CD4-positive, alpha-beta T cell treated with Interleukin-2 at 100 ng/mL for 4 hours (primary cell): ENCODE measurements around the gene COL4A1.
"Not testable (repeated sequence)": the region's sequence is repeated elsewhere in the genome, so short reads cannot be mapped to it uniquely, and the experiment has no call there.

Experiments
- DNase-seq: peaks from one replicate; pipeline ENCODE4 v3.0.0-alpha.2; 2020; ENCODE audit warnings: low spot score

The COL4A1 gene

DNA sequence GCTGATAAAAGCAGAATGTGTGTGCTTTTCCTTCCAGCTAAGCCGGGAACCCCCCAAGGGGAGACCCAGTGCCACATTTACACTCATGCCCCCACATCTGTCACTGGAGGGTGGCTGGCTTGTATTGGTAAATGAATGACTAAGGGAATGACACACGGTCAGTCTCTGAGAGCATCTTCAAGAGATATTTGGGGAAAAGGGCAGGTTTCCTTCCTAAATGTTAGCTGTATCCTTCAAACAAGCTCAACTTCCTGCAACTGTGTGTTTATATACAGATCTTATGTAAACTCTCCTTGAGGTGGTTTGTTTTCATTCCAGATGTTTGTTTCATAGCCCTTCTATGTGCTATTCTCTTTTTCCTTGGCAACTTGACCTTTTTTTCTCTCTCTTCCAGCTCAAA, 192.6 kb downstream of the COL4A1 start:
- DNase-seq: no peak

DNA sequence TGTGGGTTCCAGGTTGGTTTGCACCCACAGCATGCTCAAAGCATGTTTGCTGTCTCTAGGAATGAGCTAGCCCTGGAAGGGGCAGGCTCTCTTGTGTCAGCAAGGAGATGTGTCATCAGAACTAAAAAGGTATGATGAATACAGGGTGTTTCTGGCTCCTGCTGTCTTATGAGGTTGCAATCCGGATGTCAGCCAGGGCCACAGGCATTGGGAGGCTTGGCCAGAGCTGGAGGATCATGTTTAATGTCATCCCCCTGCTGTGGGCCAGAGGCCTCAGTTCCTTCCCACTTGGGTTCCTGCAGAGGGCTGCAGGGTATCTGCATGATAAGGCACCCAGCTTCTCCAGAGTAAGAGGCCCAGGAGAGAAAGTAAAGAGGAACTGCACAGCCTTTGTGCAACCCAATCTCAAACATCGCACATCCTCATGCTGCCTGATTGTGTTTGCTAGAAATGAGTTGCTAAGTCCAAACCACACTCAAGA, 193.6 kb downstream of the COL4A1 start:
- DNase-seq: no peak

DNA sequence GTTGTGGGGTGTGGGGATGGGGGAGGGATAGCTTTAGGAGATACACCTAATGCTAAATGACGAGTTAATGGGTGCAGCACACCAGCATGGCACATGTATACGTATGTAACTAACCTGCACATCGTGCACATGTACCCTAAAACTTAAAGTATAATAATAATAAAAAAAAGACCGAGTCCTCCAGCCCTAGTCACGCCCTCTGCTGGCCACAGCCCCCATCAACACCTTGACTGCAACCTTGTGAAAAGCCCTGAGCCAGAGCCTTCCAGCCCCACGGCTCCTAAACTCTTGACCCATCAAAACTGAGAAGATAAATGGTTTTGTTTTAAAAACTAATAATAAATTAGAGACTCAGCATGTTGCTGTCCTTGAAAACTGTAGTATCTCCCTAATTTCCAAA, 194.6 kb downstream of the COL4A1 start:
- DNase-seq: not testable (repeated sequence)

DNA sequence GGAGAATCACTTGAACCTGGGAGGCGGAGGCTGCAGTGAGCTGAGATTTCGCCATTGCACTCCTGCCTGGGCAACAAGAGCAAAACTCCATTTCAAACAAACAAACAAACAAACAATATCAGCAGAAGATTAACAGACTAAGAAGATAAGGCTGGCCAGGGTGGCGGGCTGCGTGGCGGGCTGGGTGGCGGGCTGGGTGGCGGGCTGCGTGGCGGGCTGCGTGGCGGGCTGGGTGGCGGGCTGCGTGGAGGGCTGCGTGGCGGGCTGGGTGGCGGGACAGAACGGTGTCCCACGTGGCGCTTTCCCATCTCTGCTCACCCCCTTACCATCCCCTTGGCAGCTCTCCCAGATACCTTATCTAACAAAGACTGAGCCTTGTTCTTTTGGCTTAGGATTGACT, 196.2 kb downstream of the COL4A1 start:
- DNase-seq: no peak

DNA sequence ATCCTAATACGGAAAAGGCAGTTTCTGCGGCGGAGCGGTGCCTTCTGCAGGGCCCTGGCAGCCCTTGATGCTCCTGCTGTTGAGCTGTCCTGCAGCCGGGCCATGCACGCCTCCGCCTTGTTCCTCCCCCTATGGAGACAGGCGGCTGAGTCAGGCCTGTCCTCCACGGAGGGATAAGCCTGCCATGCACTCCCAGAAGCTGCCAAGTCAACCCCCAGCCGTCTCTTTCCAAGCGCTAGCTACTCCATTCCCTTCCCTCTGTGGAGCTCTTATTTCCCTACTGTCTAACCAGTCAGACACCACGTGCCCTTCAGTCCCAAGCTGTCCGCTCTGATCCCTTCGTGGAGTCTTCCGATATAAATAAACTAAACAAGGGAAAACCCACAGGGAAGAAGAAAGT, 197.0 kb downstream of the COL4A1 start:
- no peak for DNase-seq

DNA sequence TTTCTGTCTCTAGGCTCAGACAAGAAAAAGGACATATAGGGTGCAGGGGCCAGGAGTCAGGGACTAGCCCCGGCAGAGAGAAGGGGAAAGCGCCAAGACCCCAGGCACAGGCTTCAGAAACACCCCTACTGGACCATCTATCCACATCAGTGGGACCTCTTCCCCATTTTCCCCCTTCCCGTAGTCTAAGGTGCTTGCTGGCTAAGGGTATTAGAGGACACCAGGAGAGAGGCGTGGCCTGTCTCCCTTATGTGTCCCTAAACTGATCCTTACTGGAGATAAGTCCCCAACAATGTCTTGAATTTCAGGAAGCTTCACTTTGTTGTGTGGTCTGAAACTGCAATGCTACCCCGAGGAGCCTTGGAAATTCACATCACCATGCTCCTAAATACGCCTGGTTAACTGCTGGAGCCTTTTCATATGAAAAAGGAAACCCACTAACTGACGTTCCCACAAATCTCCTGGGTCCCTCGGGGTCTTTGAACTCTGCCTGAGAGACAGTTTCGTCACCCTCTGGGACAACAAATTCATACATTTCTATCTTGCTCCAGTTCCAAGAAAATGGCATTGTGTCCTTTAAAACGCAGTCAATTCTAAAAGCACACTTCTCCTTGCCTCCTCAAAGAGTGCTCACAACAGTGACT, 197.7 kb downstream of the COL4A1 start:
- DNase-seq: no peak

DNA sequence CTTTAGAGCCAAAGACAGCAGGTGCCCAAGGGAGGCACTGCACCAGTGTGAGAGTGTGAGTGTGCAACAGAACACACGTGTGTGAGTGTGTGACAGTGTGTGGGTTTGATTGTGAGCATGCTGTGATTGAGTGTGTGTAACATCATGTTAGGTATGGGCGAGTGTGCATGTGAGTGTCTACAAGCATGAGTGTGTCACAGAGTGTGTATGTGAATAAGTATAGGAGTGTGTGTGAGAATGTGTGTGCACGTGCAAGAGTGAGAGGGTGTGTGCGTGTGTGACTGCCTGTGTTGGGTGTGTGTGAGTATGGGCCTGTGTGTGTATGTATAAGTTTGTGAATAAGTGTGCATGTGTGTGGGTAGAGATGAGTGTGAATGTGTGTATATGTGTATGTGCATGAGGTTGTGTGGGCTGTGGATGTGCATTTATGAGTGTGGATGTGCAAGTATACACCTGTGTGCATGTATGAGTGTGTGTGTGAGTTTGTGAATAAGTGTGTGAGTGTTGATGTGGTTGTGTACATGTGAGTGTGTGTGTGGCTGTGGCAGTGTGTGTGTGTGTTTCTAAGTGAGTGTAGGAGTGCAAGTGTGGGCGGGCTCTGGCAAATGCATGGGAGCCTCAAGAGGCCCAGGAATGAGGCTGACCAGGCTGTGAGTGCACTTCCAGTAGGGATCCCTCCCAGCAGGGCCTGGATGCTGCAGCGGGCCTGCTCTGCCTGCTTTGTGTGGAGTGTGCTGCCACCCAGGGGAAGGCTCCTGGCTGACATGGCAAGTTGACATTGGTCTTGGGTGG, 198.4 kb downstream of the COL4A1 start:
- no peak for DNase-seq

DNA sequence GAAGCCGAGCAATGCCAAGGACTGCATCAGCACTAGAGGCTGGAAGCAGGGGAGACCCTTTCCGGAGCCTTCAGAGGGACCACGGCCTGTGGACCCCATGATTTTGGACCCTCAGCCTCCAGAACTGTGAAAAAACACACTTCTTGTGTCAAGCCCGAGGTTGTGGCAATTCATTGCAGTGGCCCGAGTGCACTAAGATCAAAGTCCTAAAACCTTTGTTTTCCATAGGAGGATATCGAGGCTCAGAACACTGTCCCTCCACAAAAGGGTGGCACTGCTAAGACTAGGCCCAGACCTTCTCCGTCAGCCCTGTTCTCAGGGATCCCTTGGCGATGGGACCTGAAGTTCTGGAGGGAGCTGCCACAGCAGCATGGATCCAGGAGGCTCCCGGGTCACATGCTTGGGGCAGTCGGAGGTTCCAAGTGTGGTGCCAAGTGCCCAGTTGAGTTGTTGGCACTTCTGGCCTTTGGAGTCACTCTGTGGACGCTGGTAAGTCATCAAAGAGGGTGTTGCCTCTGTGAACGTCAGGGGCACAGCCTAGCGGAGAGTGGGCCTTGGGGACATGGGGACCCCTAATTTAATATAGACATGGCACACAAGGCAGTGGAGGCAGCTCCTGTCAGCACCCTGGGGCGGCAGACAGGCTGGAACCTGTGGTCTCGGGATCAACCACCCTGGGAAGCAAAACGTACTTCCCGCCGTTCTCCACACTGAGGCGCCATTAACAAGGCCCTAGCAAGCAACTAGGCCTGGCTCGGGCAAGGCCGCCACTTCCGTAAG, 199.2 kb downstream of the COL4A1 start:
- no peak for DNase-seq

DNA sequence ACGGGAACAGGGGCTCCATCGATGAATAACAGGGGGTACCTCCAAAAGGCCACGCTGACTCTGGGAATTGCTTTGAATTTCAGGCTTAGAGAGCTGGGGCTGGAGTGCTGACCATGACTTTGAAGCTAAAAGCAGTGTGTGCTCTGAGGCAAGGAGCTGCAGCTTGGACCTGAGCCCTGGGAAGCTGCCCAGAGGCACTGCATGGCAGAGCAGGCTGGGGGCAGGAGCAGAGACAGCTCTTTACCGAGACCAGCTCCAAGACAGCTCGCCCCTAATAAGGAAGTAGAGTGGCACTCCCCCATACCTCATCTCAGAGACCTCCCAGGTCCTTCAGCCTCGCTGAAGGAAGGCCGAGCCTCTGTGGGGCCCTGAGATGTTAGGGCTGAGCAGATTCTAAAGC, 200.2 kb downstream of the COL4A1 start:
- DNase-seq: no peak

DNA sequence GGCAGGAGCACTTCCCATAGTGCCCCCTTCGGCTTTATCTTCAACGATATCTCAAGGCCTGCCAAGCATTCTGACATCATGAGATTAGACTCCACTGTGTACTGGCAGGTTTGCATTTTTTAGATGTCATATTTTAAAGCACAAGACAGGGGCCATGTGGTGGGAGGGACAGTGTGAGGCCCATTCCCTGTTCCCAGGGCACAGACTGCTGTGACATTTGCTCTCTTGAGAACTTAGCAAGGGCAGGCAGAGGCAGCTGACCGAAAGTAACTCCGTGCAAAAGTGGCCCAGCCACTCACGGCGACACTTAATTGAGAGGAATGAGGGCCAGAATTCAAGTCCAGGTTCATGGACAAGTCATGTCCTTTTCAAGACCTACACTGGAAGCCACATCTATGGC, 201.8 kb downstream of the COL4A1 start:
- DNase-seq: no peak

DNA sequence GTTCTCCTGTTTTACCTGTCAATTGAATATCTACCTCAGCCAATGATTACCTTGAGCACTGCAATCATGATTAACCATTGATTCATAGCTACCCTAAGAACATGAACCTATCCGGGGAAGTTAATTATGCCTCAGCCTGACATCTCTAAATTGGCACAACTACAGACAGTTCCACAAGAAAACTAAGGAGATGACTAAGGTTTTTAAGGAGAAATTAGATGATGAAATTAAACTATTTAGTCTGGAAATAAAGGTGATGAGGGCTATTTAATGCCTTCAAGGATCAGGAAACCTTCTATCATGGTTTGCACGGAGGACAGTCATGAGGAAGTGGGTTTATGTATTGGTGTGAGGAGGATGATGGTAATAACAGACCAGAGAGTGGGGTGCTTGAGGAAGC, 203.4 kb downstream of the COL4A1 start:
- DNase-seq: no peak

DNA sequence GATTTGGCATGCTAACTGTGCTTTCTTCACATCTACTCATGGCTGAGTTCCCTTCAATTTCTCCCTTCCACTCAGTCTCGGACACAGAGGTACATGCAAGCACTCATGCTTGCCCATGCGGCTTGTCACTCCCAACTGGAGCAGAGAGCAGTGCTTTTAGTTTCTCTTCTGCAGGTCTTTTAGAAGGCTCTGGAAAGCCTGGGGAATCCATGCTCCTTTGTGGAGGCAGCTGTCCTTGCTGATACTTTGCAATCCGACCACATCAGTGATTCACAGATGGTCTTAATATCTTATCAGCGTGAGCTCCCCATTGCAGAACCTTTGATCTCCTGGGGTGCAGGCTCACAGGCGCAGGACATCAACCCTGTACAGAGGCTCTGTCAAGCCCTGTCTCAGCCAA, 203.9 kb downstream of the COL4A1 start:
- no peak for DNase-seq

DNA sequence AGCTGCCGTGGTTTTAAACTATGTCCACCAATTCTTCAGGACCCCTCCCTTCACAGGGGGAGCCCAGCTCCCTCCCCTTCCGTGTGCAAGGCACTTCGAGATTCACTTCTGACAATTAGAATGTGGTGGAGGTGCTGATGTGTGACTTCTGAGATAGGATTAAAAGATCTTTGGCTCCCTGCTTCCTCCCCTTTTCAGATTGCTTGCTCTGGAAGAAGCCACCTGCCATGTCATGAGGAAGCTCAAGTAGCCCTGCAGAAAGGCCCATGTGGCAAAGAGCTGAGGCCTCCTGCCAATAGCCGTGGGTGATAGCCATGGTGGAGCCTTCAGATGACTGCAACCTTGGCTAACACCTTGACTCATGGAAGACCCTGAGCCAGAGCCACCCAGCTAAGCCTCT, 204.9 kb downstream of the COL4A1 start:
- DNase-seq: no peak

DNA sequence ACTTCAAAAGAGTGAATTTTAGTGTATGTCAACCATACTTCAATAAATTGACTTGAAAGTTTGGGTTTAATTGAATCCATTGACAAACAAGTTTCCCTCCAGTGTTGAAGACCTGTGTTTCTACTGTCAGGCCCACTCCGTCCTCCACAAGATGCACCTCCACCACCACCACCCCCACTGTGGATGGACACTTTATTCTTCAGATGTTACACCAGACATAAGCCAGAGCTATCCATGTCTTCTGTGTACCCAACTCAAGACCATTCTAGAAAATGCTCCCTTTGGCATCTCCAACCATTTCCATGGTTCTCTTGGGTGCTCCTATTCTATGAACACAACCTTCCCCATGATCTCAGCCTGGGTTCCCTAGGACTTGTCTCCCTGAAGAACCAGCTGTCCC, 207.0 kb downstream of the COL4A1 start:
- no peak for DNase-seq
